ENCODE measurements around the gene LCTL. TPM values are rescaled to one million over a fixed set of nuclear protein-coding genes. Genes with fewer than 3 reads are reported as not detected.

The LCTL gene
- total RNA-seq, 3 donors from 2014 or later (not counting 1 experiment from before 2014, with no cell fraction given), result not detected

DNA sequence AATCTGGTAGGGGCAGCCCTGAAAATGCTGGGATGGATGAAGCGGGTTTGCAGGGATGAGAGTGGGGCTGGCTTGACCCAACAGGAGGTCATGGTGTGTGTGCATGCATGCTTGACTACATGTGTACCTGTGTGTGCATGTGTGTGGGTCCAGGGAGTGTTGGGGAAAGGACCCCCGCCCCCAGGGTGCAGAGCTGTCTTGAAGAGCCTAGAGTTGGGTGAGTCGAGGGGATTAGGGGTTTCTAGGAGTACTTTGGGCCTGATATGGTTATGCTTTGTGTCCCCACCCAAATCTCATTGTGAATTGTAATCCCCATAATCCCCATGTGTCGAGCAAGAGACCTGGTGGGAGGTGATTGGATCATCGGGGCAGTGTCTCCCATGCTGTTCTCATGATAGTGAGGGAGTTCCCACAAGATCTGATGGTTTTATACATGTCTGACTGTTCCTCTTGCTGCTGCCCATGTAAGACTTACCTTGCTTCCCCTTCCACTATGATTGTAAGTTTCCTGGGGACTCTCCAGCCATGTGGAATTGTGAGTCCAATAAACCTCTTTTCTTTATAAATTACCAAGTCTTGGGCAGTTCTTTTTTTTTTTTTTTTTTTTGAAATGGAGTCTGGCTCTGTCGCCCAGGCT, 5.2 kb upstream of the LCTL start:
- Histone ChIP-seq H3K36me3 (ENCODE audit: control insufficient read depth, insufficient read depth, low read length) (no peaks in the 10 kb centered on the region), H3K27ac (ENCODE audit: low read length) (no peak overlapping the region), H3K4me1 (ENCODE audit: control insufficient read depth, insufficient read depth, low read length) (peaks cover 6% of the 10 kb centered on the region), H3K4me3 (ENCODE audit: low read length) (no peak overlapping the region), H3K9me3 (ENCODE audit: control insufficient read depth, insufficient read depth, low read length) (no peaks in the 10 kb centered on the region), H3K27me3 (ENCODE audit: control insufficient read depth, insufficient read depth, low read length) (no peaks in the 10 kb centered on the region)
- intact Hi-C loops (cut with micrococcal nuclease), result no loop called here
- no peak overlapping the region for H3K4me3 Mint-ChIP-seq
- H3K36me3 Mint-ChIP-seq, result no peaks in the 10 kb centered on the region
- no peak for DNase-seq
- H3K4me1 Mint-ChIP-seq, result peaks cover 7% of the 10 kb centered on the region in 2 donors
- ATAC-seq, result no peak
- no peak overlapping the region for H3K27ac Mint-ChIP-seq
- no peaks in the 10 kb centered on the region for H3K9me3 Mint-ChIP-seq
- TF ChIP-seq, protein P1, sequence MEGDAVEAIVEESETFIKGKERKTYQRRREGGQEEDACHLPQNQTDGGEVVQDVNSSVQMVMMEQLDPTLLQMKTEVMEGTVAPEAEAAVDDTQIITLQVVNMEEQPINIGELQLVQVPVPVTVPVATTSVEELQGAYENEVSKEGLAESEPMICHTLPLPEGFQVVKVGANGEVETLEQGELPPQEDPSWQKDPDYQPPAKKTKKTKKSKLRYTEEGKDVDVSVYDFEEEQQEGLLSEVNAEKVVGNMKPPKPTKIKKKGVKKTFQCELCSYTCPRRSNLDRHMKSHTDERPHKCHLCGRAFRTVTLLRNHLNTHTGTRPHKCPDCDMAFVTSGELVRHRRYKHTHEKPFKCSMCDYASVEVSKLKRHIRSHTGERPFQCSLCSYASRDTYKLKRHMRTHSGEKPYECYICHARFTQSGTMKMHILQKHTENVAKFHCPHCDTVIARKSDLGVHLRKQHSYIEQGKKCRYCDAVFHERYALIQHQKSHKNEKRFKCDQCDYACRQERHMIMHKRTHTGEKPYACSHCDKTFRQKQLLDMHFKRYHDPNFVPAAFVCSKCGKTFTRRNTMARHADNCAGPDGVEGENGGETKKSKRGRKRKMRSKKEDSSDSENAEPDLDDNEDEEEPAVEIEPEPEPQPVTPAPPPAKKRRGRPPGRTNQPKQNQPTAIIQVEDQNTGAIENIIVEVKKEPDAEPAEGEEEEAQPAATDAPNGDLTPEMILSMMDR (IDR thresholded peaks at IDR 0.05), result no peak
- 88% methylated on average over 4 of the region's 6 CpGs for WGBS (ENCODE audit: insufficient coverage)
- no peaks in the 10 kb centered on the region for H3K27me3 Mint-ChIP-seq (ENCODE audit: low read depth in 2 of 2)

DNA sequence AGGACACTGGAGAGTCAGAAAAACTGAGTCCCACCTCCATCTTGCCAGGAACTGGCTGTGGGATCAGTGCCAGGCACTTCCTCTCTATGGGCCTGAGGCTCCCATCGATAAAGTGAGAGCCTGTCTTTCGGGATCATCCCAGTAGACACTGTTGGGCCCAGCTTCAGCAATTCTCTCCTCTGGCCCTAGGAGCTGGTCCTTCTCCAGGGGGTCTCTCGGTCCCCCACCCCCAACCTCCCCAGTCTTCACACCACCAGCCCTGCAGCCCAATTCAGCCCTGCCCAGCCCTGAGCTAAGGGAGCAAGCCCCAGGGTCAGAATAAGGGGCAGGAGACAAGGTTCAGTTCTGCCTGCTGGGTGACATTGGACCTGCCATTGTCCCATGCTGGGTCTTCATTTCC, 4.5 kb upstream of the LCTL start:
- Histone ChIP-seq H3K4me1 (ENCODE audit: control insufficient read depth, insufficient read depth, low read length) (peaks cover 6% of the 10 kb centered on the region), H3K4me3 (ENCODE audit: low read length) (no peak overlapping the region), H3K9me3 (ENCODE audit: control insufficient read depth, insufficient read depth, low read length) (no peaks in the 10 kb centered on the region), H3K36me3 (ENCODE audit: control insufficient read depth, insufficient read depth, low read length) (no peaks in the 10 kb centered on the region), H3K27me3 (ENCODE audit: control insufficient read depth, insufficient read depth, low read length) (no peaks in the 10 kb centered on the region), H3K27ac (ENCODE audit: low read length) (no peak overlapping the region)
- Mint-ChIP-seq H3K27ac (no peak overlapping the region), H3K9me3 (no peaks in the 10 kb centered on the region), H3K36me3 (no peaks in the 10 kb centered on the region), H3K4me1 (peaks cover 7% of the 10 kb centered on the region in 2 donors), H3K4me3 (no peak overlapping the region), H3K27me3 (ENCODE audit: low read depth in 2 of 2) (no peaks in the 10 kb centered on the region)
- intact Hi-C loops (cut with micrococcal nuclease), result no loop called here
- no peak for DNase-seq
- no peak for ATAC-seq
- WGBS (ENCODE audit: insufficient coverage), result 93% methylated on average over 3 of the region's 3 CpGs
- TF ChIP-seq, protein P1 (IDR thresholded peaks at IDR 0.05), result no peak

- 97% methylated on average over 9 of the region's 9 CpGs for WGBS (ENCODE audit: insufficient coverage)
- Mint-ChIP-seq H3K36me3 (no peaks in the 10 kb centered on the region), H3K4me3 (no peak overlapping the region), H3K9me3 (no peaks in the 10 kb centered on the region), H3K27me3 (ENCODE audit: low read depth in 2 of 2) (no peaks in the 10 kb centered on the region), H3K4me1 (peaks cover 7% of the 10 kb centered on the region in 2 donors), H3K27ac (no peak overlapping the region)
- Histone ChIP-seq H3K9me3 (ENCODE audit: control insufficient read depth, insufficient read depth, low read length) (no peaks in the 10 kb centered on the region), H3K4me1 (ENCODE audit: control insufficient read depth, insufficient read depth, low read length) (peaks cover 6% of the 10 kb centered on the region), H3K27me3 (ENCODE audit: control insufficient read depth, insufficient read depth, low read length) (no peaks in the 10 kb centered on the region), H3K4me3 (ENCODE audit: low read length) (no peak overlapping the region), H3K36me3 (ENCODE audit: control insufficient read depth, insufficient read depth, low read length) (no peaks in the 10 kb centered on the region), H3K27ac (ENCODE audit: low read length) (no peak overlapping the region)
- DNase-seq, result no peak
- intact Hi-C loops (cut with micrococcal nuclease), result no loop called here
- TF ChIP-seq, protein P1 (IDR thresholded peaks at IDR 0.05), result no peak
- ATAC-seq, result no peak
Observed at GRCh38 chr15:66569461-66570137, 3.8 kb upstream of the LCTL start.

Data from natural killer cell (primary cell).